DOHH2 (cell line): ENCODE results near the gene MECP2.

Experiments used
- H3F3A ChIP-seq: fragments of 200-600 bp; sonication (generic), shearing (Covaris generic); 2 replicates; pipeline ENCODE4 v1.6.0; 2016; ENCODE audit warnings: antibody characterized with exemption, mild to moderate bottlenecking; ENCODE audit not compliant: control insufficient read depth, insufficient read depth
- H3K27ac ChIP-seq: fragments of 200-600 bp; sonication (generic); 2 replicates; pipeline ENCODE4 v1.5.1; 2014; ENCODE audit warnings: low read depth, mild to moderate bottlenecking, low read length, moderate library complexity
- H3K27me3 ChIP-seq: fragments of 200-600 bp; sonication (generic); 2 replicates; pipeline ENCODE4 v1.6.1; 2014; ENCODE audit warnings: mild to moderate bottlenecking, low read length, mixed read lengths; ENCODE audit not compliant: control insufficient read depth
- H3K36me3 ChIP-seq: fragments of 200-600 bp; sonication (generic); 2 replicates; pipeline ENCODE4 v1.6.1; 2014; ENCODE audit warnings: mild to moderate bottlenecking, low read length, moderate library complexity, mixed read lengths; ENCODE audit not compliant: control insufficient read depth
- H3K4me1 ChIP-seq: fragments of 200-600 bp; sonication (generic); 2 replicates; pipeline ENCODE4 v1.6.1; 2014; ENCODE audit warnings: mild to moderate bottlenecking, low read length, mixed read lengths; ENCODE audit not compliant: control insufficient read depth
- H3K4me2 ChIP-seq: fragments of 200-600 bp; sonication (generic); 2 replicates; pipeline ENCODE4 v1.6.0; 2014; ENCODE audit warnings: mild to moderate bottlenecking, low read length, moderate library complexity
- H3K4me3 ChIP-seq: fragments of 200-600 bp; sonication (generic); 2 replicates; pipeline ENCODE4 v1.5.1; 2014; ENCODE audit warnings: mild to moderate bottlenecking, low read length, mixed read lengths
- H3K79me2 ChIP-seq: fragments of 200-600 bp; sonication (generic); 2 replicates; pipeline ENCODE4 v1.6.1; 2014; ENCODE audit warnings: mild to moderate bottlenecking, low read length, mixed read lengths; ENCODE audit not compliant: control insufficient read depth
- H3K9me2 ChIP-seq: fragments of 200-600 bp; sonication (generic); replicated peaks from 2 replicates; pipeline ENCODE4 v1.6.1; 2014; ENCODE audit warnings: mild to moderate bottlenecking, low read length, mixed read lengths; ENCODE audit not compliant: control insufficient read depth
- H3K9me3 ChIP-seq: fragments of 200-600 bp; sonication (generic); 2 replicates; pipeline ENCODE4 v1.6.1; 2014; ENCODE audit warnings: antibody characterized with exemption, low read length, mixed read lengths; ENCODE audit not compliant: control insufficient read depth, insufficient read depth
- H4K20me1 ChIP-seq: fragments of 200-600 bp; sonication (generic); 2 replicates; pipeline ENCODE4 v1.6.0; 2014; ENCODE audit warnings: low read depth, mild to moderate bottlenecking, antibody characterized with exemption, low read length, moderate library complexity; ENCODE audit not compliant: control insufficient read depth, insufficient read depth
- EZH2phosphoT487 ChIP-seq: fragments of 200-600 bp; sonication (generic); IDR thresholded peaks from 2 replicates; pipeline ENCODE4 v1.6.1; 2017; ENCODE audit warnings: borderline replicate concordance, mild to moderate bottlenecking, antibody characterized with exemption, low read length, moderate library complexity, mixed read lengths
- TF ChIP-seq, protein P1 (sequence below): fragments of 200-600 bp; sonication (generic); IDR thresholded peaks from one replicate; pipeline ENCODE4 v1.5.1; 2014; ENCODE audit warnings: antibody characterized with exemption, mild to moderate bottlenecking, low read depth, low read length; ENCODE audit not compliant: poor library complexity, severe bottlenecking

MECP2 gene

DNA sequence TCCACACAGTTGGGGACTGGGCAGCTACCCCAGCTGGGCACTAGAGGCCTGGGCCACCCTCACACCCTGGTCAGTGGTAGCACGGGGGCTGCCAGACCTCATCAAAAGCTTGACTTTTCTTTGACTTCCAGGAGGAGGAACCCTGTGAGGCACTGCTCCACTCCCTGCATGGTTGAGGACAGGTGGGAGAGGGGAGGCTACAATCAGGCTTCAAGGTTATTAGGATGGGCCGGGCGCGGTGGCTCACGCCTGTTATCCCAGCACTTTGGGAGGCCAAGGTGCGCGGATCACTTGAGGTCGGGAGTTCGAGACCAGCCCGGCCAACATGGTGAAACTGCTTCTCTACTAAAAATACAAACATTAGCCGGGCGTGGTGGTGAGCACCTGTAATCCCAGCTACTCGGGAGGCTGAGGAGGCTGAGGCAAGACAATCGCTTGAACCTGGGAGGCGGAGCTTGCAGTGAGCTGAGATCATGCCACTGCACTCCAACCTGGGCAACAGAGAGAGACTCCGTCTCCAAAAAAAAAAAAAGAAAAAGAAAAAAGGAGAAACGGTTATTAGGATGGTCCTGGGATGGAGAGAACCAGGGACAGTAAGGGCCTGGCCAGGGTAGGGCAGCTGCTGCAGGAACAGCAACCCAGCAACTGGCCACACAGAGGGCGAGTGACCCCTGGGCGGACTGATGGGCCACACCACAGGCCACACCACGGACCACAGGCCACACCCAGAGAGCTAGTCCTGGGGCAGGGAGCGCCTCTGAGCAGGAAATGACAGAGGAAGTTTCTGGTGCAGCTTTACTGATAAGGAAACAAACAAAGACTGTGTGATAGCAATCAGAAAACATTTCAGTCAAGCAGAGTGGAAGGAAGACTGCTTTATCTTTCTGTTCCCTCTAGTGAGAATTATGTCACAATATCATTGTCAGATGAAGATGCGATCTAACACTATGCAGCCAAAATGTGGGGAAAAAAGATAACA lies 26.0 kb upstream of the MECP2 start:
- H3K36me3 ChIP-seq = no peaks in the 10 kb centered on the region
- no peak overlapping the region for H3K4me3 ChIP-seq
- H3K4me2 ChIP-seq = peak overlapping the region; percentile 33; the same call in 1 of the 2 replicates

DNA sequence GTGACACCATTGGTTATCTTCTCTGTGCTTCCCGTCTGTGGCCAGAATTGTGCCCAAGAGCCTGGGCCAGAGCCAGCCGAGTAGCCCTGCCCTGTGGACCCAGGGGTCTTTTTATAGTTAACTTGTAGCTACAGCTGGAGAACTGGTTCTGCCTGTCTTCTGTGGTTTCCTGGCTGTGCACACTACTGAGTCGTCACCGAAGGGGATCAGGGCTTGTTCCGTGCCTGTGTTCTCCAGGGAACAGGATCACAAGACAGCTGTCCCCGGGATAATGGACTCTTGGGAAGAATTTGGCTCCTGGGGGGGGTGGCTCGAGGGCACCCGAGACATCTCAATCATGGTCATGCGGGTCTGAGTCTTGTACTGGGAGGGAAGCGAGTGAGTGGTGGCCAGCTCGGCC lies 24.4 kb upstream of the MECP2 start:
- no peak for TF ChIP-seq EZH2phosphoT487
- TF ChIP-seq, protein P1, sequence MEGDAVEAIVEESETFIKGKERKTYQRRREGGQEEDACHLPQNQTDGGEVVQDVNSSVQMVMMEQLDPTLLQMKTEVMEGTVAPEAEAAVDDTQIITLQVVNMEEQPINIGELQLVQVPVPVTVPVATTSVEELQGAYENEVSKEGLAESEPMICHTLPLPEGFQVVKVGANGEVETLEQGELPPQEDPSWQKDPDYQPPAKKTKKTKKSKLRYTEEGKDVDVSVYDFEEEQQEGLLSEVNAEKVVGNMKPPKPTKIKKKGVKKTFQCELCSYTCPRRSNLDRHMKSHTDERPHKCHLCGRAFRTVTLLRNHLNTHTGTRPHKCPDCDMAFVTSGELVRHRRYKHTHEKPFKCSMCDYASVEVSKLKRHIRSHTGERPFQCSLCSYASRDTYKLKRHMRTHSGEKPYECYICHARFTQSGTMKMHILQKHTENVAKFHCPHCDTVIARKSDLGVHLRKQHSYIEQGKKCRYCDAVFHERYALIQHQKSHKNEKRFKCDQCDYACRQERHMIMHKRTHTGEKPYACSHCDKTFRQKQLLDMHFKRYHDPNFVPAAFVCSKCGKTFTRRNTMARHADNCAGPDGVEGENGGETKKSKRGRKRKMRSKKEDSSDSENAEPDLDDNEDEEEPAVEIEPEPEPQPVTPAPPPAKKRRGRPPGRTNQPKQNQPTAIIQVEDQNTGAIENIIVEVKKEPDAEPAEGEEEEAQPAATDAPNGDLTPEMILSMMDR = no peak
- no peaks in the 10 kb centered on the region for H3K9me3 ChIP-seq
- no peaks in the 10 kb centered on the region for H3F3A ChIP-seq
- H3K36me3 ChIP-seq = no peaks in the 10 kb centered on the region
- H3K27me3 ChIP-seq = no peaks in the 10 kb centered on the region
- H3K4me1 ChIP-seq = peaks cover 6% of the 10 kb centered on the region
- no peaks in the 10 kb centered on the region for H4K20me1 ChIP-seq
- H3K4me3 ChIP-seq = no peak overlapping the region
- H3K9me2 ChIP-seq = no peaks in the 10 kb centered on the region
- no peaks in the 10 kb centered on the region for H3K79me2 ChIP-seq
- H3K4me2 ChIP-seq = no peak overlapping the region
- no peak overlapping the region for H3K27ac ChIP-seq

More for the DNA sequence above, 26.0 kb upstream of the MECP2 start:
- Histone ChIP-seq H3K9me2 (no peaks in the 10 kb centered on the region), H3K9me3 (no peaks in the 10 kb centered on the region), H3K79me2 (no peaks in the 10 kb centered on the region), H3K27me3 (no peaks in the 10 kb centered on the region), H3K4me1 (peaks cover 6% of the 10 kb centered on the region), H3F3A (no peaks in the 10 kb centered on the region), H3K27ac (no peak overlapping the region), H4K20me1 (no peaks in the 10 kb centered on the region)
- TF ChIP-seq, protein P1 = no peak
- no peak for TF ChIP-seq EZH2phosphoT487

GRCh38 chrX:154121207-154121606 lies 23.7 kb upstream of the MECP2 start:
- Histone ChIP-seq H3K79me2 (no peaks in the 10 kb centered on the region), H3K27me3 (no peaks in the 10 kb centered on the region), H3K4me3 (no peak overlapping the region), H3K9me2 (no peaks in the 10 kb centered on the region), H3K9me3 (no peaks in the 10 kb centered on the region), H3K27ac (no peak overlapping the region), H3K36me3 (no peaks in the 10 kb centered on the region), H3K4me2 (no peak overlapping the region), H4K20me1 (no peaks in the 10 kb centered on the region), H3K4me1 (peaks cover 6% of the 10 kb centered on the region), H3F3A (no peaks in the 10 kb centered on the region)
- TF ChIP-seq, protein P1 = no peak
- TF ChIP-seq EZH2phosphoT487 = no peak
